ENCODE measurements around the gene HOMEZ.

- TF ChIP-seq TAF1 (IDR thresholded peaks at IDR 0.05; ENCODE audit: low read depth, low read length) (no peak), POLR2A (IDR thresholded peaks at IDR 0.05; ENCODE audit: low read depth, low read length) (no peak), POLR2AphosphoS5 (IDR thresholded peaks at IDR 0.05; ENCODE audit: low read depth, low read length) (no peak), POU2F2 (IDR thresholded peaks at IDR 0.05; ENCODE audit: low read depth, low read length) (no peak), SPI1 (IDR thresholded peaks at IDR 0.05; ENCODE audit: low read depth, low read length) (no peak)
These were observed 4.7 kb downstream of the HOMEZ start for GRCh38 chr14:23281247-23281646.

Data from GM12891 (cell line).